8988T (cell line): ENCODE results near the gene PRADC1.
"Not testable (repeated sequence)": the region's sequence is repeated elsewhere in the genome, so short reads cannot be mapped to it uniquely, and the experiment has no call there.

Experiments
- DNase-seq: peaks from one replicate; pipeline ENCODE4 v3.0.0; 2011

Gene PRADC1

GRCh38 chr2:73200281-73200680 is 32.8 kb downstream of the PRADC1 start:
- DNase-seq, result not testable (repeated sequence)

DNA sequence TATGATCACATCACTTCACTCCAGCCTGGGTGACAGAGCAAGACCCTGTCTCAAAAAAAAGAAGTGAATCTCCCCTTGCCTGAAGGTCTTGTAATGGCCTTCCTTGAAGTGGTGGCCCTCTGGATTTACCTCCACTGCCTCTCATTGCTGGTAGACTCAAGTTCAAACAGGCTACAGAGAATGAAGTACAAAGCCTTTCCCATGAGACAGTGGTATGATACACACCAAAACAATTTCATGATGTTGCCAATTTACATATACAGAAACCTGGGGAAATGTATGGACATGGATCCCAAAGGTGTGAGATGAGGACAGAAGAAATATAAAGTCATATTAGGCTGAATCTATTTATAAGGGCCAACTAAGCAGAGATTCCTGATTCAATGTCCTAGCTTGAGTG is 35.5 kb downstream of the PRADC1 start:
- DNase-seq, result no peak

DNA sequence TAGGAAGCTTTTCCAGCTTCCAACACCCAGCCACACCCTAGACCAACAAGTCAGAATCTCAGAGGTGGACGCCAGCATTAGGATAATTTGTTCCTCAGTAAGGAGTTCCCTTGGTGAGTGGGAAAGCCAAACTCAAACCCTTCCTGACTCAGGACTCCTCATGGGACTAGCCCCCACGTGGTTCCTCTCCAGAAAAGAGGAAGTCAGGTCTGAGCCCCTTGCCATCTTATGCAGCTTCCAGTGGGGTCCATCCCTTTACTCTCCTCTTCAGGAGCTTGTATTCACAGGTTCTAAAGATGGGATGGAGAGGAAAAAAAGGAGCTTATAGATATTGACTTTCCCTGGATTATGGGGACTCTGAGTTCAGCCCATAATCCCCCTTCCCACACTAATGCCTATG is 45.5 kb downstream of the PRADC1 start:
- no peak for DNase-seq

DNA sequence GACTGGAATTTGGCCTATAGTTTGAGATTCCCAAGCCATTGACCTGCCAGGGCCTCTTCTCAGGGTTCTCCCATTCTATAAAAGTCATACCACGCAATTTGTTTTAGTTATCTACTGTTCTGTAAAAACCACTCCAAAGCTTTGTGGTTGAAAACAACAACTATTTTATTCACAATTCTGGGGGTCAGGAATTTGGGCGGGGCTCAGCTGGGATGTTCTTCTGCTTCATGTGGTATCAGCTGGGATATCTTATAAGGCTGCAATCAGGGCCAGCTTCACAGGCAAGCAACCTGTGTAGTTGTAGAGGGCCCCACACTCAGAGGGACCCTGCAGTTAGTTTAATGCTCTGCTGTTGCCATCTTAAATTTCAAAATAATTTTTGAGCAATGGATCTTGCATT is 47.1 kb downstream of the PRADC1 start:
- no peak for DNase-seq
